ENCODE results near the gene CPSF3.

DNA sequence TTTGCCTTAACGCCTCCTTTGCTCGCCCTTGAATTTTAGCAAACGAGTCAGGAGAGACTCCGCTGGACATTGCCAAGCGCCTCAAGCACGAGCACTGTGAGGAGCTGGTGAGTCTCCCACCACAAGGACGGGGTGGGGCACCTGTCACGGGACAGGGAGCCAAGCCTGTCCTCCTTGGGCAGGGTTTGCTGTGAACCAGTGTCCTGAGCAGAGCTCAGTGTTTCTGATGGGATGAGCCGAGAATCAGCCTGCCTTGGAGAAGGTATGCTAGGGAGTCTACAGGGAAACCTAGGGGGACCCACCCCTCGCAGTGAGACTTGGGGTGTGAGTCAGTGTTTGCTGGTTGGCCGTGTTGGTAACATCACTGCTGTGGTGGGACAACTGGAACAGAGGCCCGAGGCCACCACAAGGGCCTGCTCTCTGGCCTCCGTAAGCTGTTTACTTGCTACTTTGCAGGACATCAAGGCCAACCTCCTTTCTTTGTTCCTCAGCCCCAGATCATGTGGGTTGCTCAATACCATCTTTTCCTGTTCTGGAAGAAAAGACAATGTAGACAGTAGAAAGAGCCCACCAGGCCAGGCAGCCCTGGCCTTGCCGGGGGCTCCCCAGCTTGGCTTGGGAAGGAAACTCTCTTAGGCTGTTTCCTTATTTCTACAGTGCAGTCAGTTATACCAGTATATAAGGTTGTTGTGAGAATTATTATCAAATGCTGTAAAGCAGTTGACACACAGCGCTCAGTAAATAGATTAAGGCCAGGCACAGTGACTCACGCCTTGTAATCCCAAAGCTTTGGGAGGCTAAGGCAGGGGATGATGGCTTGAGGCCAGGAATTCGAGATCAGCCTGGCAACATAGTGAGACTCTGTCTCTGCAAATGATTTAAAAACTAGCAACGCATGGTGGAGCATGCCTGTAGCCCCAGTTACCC, 42.5 kb upstream of the CPSF3 start:
- TF ChIP-seq, protein P1, sequence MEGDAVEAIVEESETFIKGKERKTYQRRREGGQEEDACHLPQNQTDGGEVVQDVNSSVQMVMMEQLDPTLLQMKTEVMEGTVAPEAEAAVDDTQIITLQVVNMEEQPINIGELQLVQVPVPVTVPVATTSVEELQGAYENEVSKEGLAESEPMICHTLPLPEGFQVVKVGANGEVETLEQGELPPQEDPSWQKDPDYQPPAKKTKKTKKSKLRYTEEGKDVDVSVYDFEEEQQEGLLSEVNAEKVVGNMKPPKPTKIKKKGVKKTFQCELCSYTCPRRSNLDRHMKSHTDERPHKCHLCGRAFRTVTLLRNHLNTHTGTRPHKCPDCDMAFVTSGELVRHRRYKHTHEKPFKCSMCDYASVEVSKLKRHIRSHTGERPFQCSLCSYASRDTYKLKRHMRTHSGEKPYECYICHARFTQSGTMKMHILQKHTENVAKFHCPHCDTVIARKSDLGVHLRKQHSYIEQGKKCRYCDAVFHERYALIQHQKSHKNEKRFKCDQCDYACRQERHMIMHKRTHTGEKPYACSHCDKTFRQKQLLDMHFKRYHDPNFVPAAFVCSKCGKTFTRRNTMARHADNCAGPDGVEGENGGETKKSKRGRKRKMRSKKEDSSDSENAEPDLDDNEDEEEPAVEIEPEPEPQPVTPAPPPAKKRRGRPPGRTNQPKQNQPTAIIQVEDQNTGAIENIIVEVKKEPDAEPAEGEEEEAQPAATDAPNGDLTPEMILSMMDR (IDR thresholded peaks at IDR 0.05; ENCODE audit: low read depth, low read length, poor library complexity, severe bottlenecking): no peak
- no peak for TF ChIP-seq EZH2phosphoT487 (IDR thresholded peaks at IDR 0.05; ENCODE audit: borderline replicate concordance, low read length)
